Mesendoderm (in vitro differentiated cells): ENCODE data around the gene CRTC1.

Source experiments
- DNase-seq: peaks from one replicate; pipeline ENCODE4 v3.0.0; 2013
- H2AK5ac ChIP-seq: 2 replicates; pipeline ENCODE4 v1.6.1; 2013; ENCODE audit warnings: low read length, inconsistent platforms
- H2BK120ac ChIP-seq: 2 replicates; pipeline ENCODE4 v1.6.1; 2013; ENCODE audit warnings: low read depth, mild to moderate bottlenecking, low read length, moderate library complexity, mixed read lengths
- H2BK15ac ChIP-seq: replicated peaks from 2 replicates; pipeline ENCODE4 v1.6.1; 2013; ENCODE audit warnings: low read depth, mild to moderate bottlenecking, moderate library complexity
- H2BK5ac ChIP-seq: 2 replicates; pipeline ENCODE4 v1.6.1; 2013; ENCODE audit warnings: low read length, inconsistent platforms
- H3K18ac ChIP-seq: 2 replicates; pipeline ENCODE4 v1.6.1; 2013; ENCODE audit warnings: mild to moderate bottlenecking, low read length, mixed read lengths
- H3K23ac ChIP-seq: one replicate; pipeline ENCODE4 v1.6.1; 2013; ENCODE audit warnings: low read length
- H3K27ac ChIP-seq: 2 replicates; pipeline ENCODE4 v1.5.1; 2013; ENCODE audit warnings: low read depth, mild to moderate bottlenecking, inconsistent platforms, low read length, moderate library complexity
- H3K27me3 ChIP-seq: 2 replicates; pipeline ENCODE4 v1.6.1; 2013; ENCODE audit warnings: low read length, control low read depth, mild to moderate bottlenecking, inconsistent platforms; ENCODE audit not compliant: insufficient read depth, poor library complexity
- H3K36me3 ChIP-seq: 2 replicates; pipeline ENCODE4 v1.6.1; 2013; ENCODE audit warnings: low read length, inconsistent platforms; ENCODE audit not compliant: control insufficient read depth, insufficient read depth
- H3K4ac ChIP-seq: one replicate; pipeline ENCODE4 v1.6.1; 2013; ENCODE audit warnings: low read depth, mild to moderate bottlenecking, low read length, moderate library complexity
- H3K4me1 ChIP-seq: 2 replicates; pipeline ENCODE4 v1.6.1; 2013; ENCODE audit warnings: low read depth, low read length, inconsistent platforms; ENCODE audit not compliant: control insufficient read depth
- H3K4me2 ChIP-seq: 2 replicates; pipeline ENCODE4 v1.6.1; 2013; ENCODE audit warnings: low read length
- H3K4me3 ChIP-seq: 2 replicates; pipeline ENCODE4 v1.5.1; 2013; ENCODE audit warnings: mild to moderate bottlenecking, low read length
- H3K56ac ChIP-seq: one replicate; pipeline ENCODE4 v1.6.1; 2013; ENCODE audit warnings: low read length
- H3K79me1 ChIP-seq: 2 replicates; pipeline ENCODE4 v1.6.1; 2013; ENCODE audit warnings: low read length, inconsistent platforms
- H3K79me2 ChIP-seq: 2 replicates; pipeline ENCODE4 v1.6.1; 2013; ENCODE audit warnings: mild to moderate bottlenecking, low read length; ENCODE audit not compliant: control insufficient read depth, insufficient read depth
- H3K9ac ChIP-seq: 2 replicates; pipeline ENCODE4 v1.6.1; 2013; ENCODE audit warnings: low read length, inconsistent platforms
- H4K5ac ChIP-seq: one replicate; pipeline ENCODE4 v1.6.1; 2013; ENCODE audit warnings: low read length
- H4K8ac ChIP-seq: one replicate; pipeline ENCODE4 v1.6.1; 2013; ENCODE audit warnings: low read depth, mild to moderate bottlenecking, control low read depth, low read length, moderate library complexity
- WGBS: extraction: QIAGEN DNeasy Blood & Tissue Kit; methylation state at CpG from one replicate; pipeline ENCODE4 v1.1.7; 2013; ENCODE audit warnings: low lambda C conversion rate, missing lambda C conversion rate; ENCODE audit not compliant: insufficient coverage; ENCODE audit errors: extremely low coverage; 5-methylcytosine and 5-hydroxymethylcytosine counted together

The CRTC1 gene

DNA sequence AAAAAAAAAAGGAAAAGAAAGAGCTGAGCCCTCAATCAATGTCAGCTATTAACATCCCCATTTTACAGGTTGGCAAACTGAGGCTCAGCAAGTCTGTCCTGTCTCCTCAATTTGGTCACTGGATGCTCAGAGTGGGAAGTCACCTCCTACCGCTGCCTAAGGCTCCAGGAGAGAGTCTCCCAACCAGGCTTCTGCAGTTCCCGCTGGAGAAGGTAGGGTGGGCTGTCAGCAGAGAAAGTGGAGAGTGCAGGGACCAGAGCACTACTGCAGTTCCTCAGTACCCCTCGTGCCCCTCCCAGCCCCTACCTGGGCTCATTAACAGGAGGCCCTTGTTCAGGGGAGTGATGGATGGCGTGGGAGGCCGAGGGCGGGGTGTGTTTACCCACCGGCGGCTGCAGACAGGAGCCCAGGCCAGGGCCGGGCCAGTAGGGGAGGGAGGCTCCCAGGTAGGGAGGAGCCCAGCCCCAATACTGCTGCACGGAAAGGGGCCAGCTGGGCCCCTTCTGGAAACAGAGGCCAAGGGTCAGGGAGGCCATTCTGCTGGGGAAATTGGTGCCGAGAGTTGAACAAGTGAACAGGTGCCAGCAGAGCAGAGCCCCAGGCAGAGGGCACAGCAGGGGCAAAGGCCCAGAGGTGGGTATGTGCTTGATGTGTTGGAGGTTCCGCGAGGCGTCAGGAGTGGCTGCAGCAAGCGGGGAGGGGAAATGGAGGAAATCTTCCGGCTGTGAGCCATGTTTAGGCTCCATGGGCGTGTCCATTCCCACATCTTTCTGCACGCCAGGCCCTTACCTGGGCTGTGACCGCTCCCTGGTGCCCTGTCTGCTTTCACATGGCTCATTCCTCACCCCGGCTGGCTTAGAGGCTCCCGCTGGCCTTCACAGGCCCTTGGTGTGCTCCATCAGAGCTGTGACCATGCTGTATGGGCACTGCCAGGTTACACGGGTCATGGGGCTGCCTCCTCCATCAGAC lies 115.2 kb downstream of the CRTC1 start:
- no peak overlapping the region for H3K4me2 ChIP-seq
- no peak overlapping the region for H3K9ac ChIP-seq
- H3K27ac ChIP-seq, result no peak overlapping the region
- no peaks in the 10 kb centered on the region for H3K79me1 ChIP-seq
- no peak overlapping the region for H3K4me3 ChIP-seq
- H3K27me3 ChIP-seq, result peaks cover 2% of the 10 kb centered on the region
- no peaks in the 10 kb centered on the region for H3K79me2 ChIP-seq
- no peak overlapping the region for H2BK5ac ChIP-seq
- peak; percentile 53 for DNase-seq
- no peak overlapping the region for H3K23ac ChIP-seq
- H3K18ac ChIP-seq, result no peak overlapping the region
- H4K8ac ChIP-seq, result no peak overlapping the region
- H3K56ac ChIP-seq, result no peak overlapping the region
- no peak overlapping the region for H2BK120ac ChIP-seq
- no peaks in the 10 kb centered on the region for H3K36me3 ChIP-seq
- H3K4ac ChIP-seq, result no peak overlapping the region
- no peaks in the 10 kb centered on the region for H3K4me1 ChIP-seq
- H2AK5ac ChIP-seq, result no peak overlapping the region
- H4K5ac ChIP-seq, result no peak overlapping the region
- no peak overlapping the region for H2BK15ac ChIP-seq
- WGBS, result no CpG with 5 or more reads among the region's 22 CpGs

DNA sequence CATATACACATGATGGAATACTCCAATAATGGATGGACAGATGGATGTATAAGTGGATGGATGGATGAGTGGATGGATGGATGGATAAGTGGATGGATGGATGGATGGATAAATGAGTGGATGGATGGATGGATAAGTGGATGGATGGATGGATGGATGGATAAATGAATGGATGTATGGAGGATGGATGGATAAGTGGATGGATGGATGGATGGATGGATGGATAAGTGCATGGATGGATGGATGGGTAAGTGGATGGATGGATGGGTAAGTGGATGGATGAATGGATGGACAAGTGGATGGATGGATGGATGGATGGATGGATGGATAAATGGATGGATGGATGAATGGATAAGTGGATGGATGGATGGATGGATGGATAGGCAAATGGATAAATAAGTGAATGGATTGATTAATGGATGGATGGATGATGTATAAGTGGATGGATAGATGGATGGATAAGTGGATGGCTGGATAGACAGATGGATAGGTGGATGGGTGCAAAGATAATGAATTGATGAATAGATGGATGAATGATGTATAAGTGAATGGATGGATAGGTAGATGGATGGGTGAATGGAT lies 116.0 kb downstream of the CRTC1 start:
- Histone ChIP-seq H3K79me2 (no peaks in the 10 kb centered on the region), H3K79me1 (no peaks in the 10 kb centered on the region), H3K27ac (no peak overlapping the region), H3K4me2 (no peak overlapping the region), H3K36me3 (no peaks in the 10 kb centered on the region), H4K5ac (no peak overlapping the region), H2BK5ac (no peak overlapping the region), H3K27me3 (peaks cover 2% of the 10 kb centered on the region), H3K9ac (no peak overlapping the region), H3K56ac (no peak overlapping the region), H3K23ac (no peak overlapping the region), H3K18ac (no peak overlapping the region), H2BK15ac (no peak overlapping the region), H3K4ac (no peak overlapping the region), H3K4me1 (no peaks in the 10 kb centered on the region), H4K8ac (no peak overlapping the region), H2BK120ac (no peak overlapping the region), H3K4me3 (no peak overlapping the region), H2AK5ac (no peak overlapping the region)
- DNase-seq, result no peak

DNA sequence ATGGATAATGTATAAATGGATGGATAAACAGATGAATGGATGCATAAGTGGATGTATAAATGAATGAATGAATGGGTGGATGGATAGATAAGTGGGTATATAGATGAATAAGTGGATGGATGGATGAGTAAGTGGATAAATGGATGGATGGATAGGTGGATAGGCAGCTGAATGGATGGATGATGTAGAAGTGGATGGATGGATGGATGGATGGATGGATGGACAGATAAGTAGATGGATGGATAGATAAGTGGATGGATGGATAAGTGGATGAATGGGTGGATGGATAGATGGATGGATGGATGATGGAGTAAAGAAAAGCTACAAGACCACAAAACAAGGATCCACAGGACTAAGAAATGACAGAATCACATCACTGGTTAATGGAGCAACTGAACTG lies 116.6 kb downstream of the CRTC1 start:
- H3K79me1 ChIP-seq, result no peaks in the 10 kb centered on the region
- H3K56ac ChIP-seq, result no peak overlapping the region
- no peaks in the 10 kb centered on the region for H3K36me3 ChIP-seq
- no peak overlapping the region for H3K9ac ChIP-seq
- no peak for DNase-seq
- H3K4me2 ChIP-seq, result no peak overlapping the region
- no peak overlapping the region for H3K23ac ChIP-seq
- no peak overlapping the region for H2AK5ac ChIP-seq
- no peak overlapping the region for H3K27ac ChIP-seq
- H4K8ac ChIP-seq, result no peak overlapping the region
- H4K5ac ChIP-seq, result no peak overlapping the region
- H3K18ac ChIP-seq, result no peak overlapping the region
- no peak overlapping the region for H2BK5ac ChIP-seq
- H2BK15ac ChIP-seq, result no peak overlapping the region
- no peak overlapping the region for H3K4ac ChIP-seq
- H2BK120ac ChIP-seq, result no peak overlapping the region
- no peak overlapping the region for H3K4me3 ChIP-seq
- H3K27me3 ChIP-seq, result peaks cover 2% of the 10 kb centered on the region
- no peaks in the 10 kb centered on the region for H3K79me2 ChIP-seq
- H3K4me1 ChIP-seq, result no peaks in the 10 kb centered on the region

DNA sequence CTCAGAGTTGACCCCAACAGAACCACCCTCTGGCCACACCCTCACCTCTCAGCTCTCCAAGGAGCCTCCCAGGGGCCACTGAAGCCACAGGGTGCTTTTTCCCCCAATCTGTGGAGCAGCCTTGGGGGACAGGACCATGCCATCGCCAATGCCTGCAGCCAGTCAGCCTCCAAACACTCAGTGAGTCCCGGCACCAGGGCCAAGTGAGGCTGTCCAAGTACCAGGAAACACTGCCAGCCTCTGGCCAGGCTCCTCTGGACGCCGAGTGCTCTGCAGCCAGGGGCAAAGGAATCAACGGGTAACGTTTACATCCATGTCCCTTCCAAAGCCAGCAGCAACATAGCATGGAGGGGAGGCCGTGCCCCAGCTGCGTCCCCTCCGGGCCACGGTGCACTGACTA lies 117.2 kb downstream of the CRTC1 start:
- H3K23ac ChIP-seq, result no peak overlapping the region
- H3K9ac ChIP-seq, result no peak overlapping the region
- H2AK5ac ChIP-seq, result no peak overlapping the region
- H3K36me3 ChIP-seq, result no peaks in the 10 kb centered on the region
- H3K4me2 ChIP-seq, result no peak overlapping the region
- no CpG with 5 or more reads among the region's 10 CpGs for WGBS
- H4K5ac ChIP-seq, result no peak overlapping the region
- no peak overlapping the region for H3K4me3 ChIP-seq
- no peak overlapping the region for H2BK15ac ChIP-seq
- no peak for DNase-seq
- peaks cover 2% of the 10 kb centered on the region for H3K27me3 ChIP-seq
- no peaks in the 10 kb centered on the region for H3K79me2 ChIP-seq
- H2BK120ac ChIP-seq, result no peak overlapping the region
- no peak overlapping the region for H2BK5ac ChIP-seq
- no peak overlapping the region for H4K8ac ChIP-seq
- no peak overlapping the region for H3K56ac ChIP-seq
- H3K79me1 ChIP-seq, result no peaks in the 10 kb centered on the region
- H3K18ac ChIP-seq, result no peak overlapping the region
- no peak overlapping the region for H3K4ac ChIP-seq
- no peak overlapping the region for H3K27ac ChIP-seq
- no peaks in the 10 kb centered on the region for H3K4me1 ChIP-seq

DNA sequence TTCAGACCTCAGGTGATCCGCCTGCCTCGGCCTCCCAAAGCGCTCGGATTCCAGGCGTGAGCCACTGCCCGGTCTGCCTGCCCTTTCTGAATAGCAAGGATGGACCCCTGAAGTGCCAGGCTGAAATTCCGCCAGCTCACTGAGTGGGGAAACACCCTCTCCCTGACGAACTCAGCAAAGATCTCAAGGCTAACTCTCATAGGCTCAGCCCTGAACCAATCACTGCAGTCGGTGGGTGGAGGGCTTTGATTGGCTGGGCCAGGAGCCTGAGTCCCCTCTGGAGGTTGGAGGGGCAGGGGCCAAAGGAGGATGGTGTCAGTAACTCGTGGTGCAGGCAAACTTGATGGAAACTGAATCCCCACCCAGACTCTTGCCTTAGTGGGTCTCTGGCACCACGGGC lies 118.9 kb downstream of the CRTC1 start:
- H3K9ac ChIP-seq, result no peak overlapping the region
- H3K18ac ChIP-seq, result no peak overlapping the region
- H3K27ac ChIP-seq, result no peak overlapping the region
- H3K23ac ChIP-seq, result no peak overlapping the region
- no peak overlapping the region for H2BK120ac ChIP-seq
- H4K8ac ChIP-seq, result no peak overlapping the region
- H3K79me1 ChIP-seq, result no peaks in the 10 kb centered on the region
- H2BK5ac ChIP-seq, result no peak overlapping the region
- DNase-seq, result peak; percentile 63
- no peak overlapping the region for H3K4me3 ChIP-seq
- no peak overlapping the region for H3K4ac ChIP-seq
- no peak overlapping the region for H2AK5ac ChIP-seq
- WGBS, result no CpG with 5 or more reads among the region's 11 CpGs
- no peaks in the 10 kb centered on the region for H3K36me3 ChIP-seq
- no peaks in the 10 kb centered on the region for H3K79me2 ChIP-seq
- no peak overlapping the region for H2BK15ac ChIP-seq
- H3K56ac ChIP-seq, result no peak overlapping the region
- H4K5ac ChIP-seq, result no peak overlapping the region
- no peaks in the 10 kb centered on the region for H3K27me3 ChIP-seq
- H3K4me2 ChIP-seq, result no peak overlapping the region
- H3K4me1 ChIP-seq, result no peaks in the 10 kb centered on the region
